Measurements from ENCODE around the gene TTLL10. TPM values are rescaled to one million over a fixed set of nuclear protein-coding genes. Genes with fewer than 3 reads are reported as not detected.
"Not testable (repeated sequence)": the region's sequence is repeated elsewhere in the genome, so short reads cannot be mapped to it uniquely, and the experiment has no call there.

TTLL10 gene
- total and polyA plus RNA-seq, 2 experiments from 2014 or later, result not detected

DNA sequence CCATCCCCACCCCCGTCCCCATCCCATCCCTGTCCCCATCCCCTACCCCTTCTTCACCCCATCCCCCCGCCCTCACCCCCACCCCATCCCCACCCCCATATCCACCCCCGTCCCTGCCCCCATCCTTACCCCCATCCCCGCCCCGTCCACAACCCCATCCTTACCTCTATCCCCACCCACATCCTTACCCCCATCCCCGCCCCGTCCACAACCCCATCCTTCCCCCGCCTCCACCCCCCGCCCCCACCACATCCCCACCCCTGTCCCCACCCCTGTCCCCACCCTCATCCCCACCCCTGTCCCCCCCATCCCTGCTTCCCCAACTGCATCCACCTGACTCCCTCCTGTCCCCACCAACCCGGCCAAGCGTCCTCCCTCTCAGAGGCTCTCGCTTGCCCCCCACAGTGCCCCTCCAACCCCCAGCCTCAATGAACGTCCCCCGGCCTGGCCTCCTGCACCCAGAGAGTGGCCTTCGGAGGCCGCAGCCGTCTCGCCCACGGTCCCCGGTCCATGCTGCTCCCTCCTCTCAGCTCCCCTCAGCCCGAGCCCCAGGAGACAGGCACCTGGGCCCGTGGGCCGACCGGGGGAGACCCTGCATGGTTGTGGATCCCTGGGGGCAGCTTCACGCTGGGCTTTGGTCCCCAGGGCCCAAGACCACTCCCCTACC, 32.3 kb upstream of the TTLL10 start:
- in situ Hi-C loops (cut with MboI), result no loop called here
- Histone ChIP-seq H3K9me3 (ENCODE audit: low read depth) (no peaks in the 10 kb centered on the region), H2AFZ (no peak overlapping the region), H3K27ac (no peak overlapping the region), H4K20me1 (ENCODE audit: insufficient read depth) (no peaks in the 10 kb centered on the region), H3F3A (ENCODE audit: insufficient read depth) (no peaks in the 10 kb centered on the region), H3K4me3 (no peak overlapping the region), H3K36me3 (ENCODE audit: low read depth) (no peaks in the 10 kb centered on the region), H3K27me3 (replicated peaks; ENCODE audit: insufficient read depth) (no peaks in the 10 kb centered on the region), H3K9me2 (ENCODE audit: insufficient read depth) (no peaks in the 10 kb centered on the region), H3K4me2 (ENCODE audit: unreplicated experiment) (no peak overlapping the region), H3K9ac (no peak overlapping the region), H3K79me2 (ENCODE audit: insufficient read depth) (no peaks in the 10 kb centered on the region), H3K4me1 (ENCODE audit: insufficient read depth) (no peaks in the 10 kb centered on the region)
- WGBS, 2 experiments (ENCODE audit: low coverage in 1 of 2, low lambda C conversion rate in 2 of 2, missing lambda C conversion rate in 2 of 2), result 39 to 45% methylated on average over 12 to 25 of the region's 25 CpGs
- TF ChIP-seq EZH2phosphoT487 (IDR thresholded peaks at IDR 0.05; ENCODE audit: insufficient read depth, low read depth), result no peak
- DNase-seq, result no peak

DNA sequence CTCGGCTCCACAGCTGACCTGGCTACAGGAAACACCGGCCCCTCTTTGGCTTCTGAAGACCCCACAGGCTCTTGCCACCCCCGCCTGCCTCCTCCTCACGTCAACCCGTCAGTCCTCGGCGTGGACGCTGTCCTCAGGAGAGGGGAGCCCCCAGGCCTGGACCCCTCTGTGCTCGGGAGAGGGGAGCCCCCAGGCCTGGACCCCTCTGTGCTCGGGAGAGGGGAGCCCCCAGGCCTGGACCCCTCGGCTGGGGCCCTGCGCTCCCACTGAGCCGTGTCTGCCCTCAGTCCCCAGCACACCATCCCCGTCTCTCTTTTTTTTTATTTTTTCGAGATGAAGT, 31.8 kb upstream of the TTLL10 start:
- WGBS, 2 experiments (ENCODE audit: low coverage in 1 of 2, low lambda C conversion rate in 2 of 2, missing lambda C conversion rate in 2 of 2), result 47 to 48% methylated on average over 5 to 15 of the region's 15 CpGs
- TF ChIP-seq EZH2 (IDR thresholded peaks at IDR 0.05; ENCODE audit: insufficient read depth, poor library complexity, severe bottlenecking) (no peak), EZH2phosphoT487 (IDR thresholded peaks at IDR 0.05; ENCODE audit: insufficient read depth, low read depth) (no peak)
- Histone ChIP-seq H3K27me3 (replicated peaks; ENCODE audit: insufficient read depth) (no peaks in the 10 kb centered on the region), H3K9me2 (ENCODE audit: insufficient read depth) (no peaks in the 10 kb centered on the region), H4K20me1 (ENCODE audit: insufficient read depth) (no peaks in the 10 kb centered on the region), H2AFZ (no peak overlapping the region), H3K36me3 (ENCODE audit: low read depth) (no peaks in the 10 kb centered on the region), H3K79me2 (ENCODE audit: insufficient read depth) (no peaks in the 10 kb centered on the region), H3F3A (ENCODE audit: insufficient read depth) (no peaks in the 10 kb centered on the region), H3K9ac (no peak overlapping the region), H3K9me3 (ENCODE audit: low read depth) (no peaks in the 10 kb centered on the region), H3K4me3 (no peak overlapping the region), H3K4me2 (ENCODE audit: unreplicated experiment) (no peak overlapping the region), H3K4me1 (ENCODE audit: insufficient read depth) (no peaks in the 10 kb centered on the region), H3K27ac (no peak overlapping the region)
- in situ Hi-C loops (cut with MboI), result no loop called here
- DNase-seq, result no peak

DNA sequence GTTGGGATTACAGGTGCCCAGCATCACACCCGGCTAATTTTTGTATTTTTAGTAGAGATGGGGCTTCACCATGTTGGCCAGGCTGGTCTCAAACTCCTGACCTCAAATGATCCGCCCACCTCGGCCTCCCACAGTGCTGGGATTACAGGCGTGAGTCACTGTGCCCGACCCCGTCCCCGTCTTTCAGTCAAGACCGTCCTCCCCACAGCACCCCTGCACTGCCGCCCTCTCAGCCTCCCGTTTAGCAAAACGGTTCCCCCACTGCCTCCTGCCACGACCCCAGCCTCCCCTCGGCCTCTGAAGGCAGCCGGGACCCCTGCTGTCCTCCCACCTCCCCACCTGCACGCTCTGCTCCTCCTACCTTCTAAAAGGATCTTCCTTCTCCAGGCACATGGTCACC, 31.3 kb upstream of the TTLL10 start:
- H4K20me1 ChIP-seq (ENCODE audit: insufficient read depth); H3K36me3 ChIP-seq (ENCODE audit: low read depth); H3K9ac ChIP-seq; H3K4me1 ChIP-seq (ENCODE audit: insufficient read depth); H3K27me3 ChIP-seq (replicated peaks; ENCODE audit: insufficient read depth); H3K9me3 ChIP-seq (ENCODE audit: low read depth); DNase-seq; H3K27ac ChIP-seq; H3K9me2 ChIP-seq (ENCODE audit: insufficient read depth); H3K4me2 ChIP-seq (ENCODE audit: unreplicated experiment); H3K79me2 ChIP-seq (ENCODE audit: insufficient read depth); H2AFZ ChIP-seq; H3F3A ChIP-seq (ENCODE audit: insufficient read depth); H3K4me3 ChIP-seq; in situ Hi-C loops (cut with MboI): not testable (repeated sequence)
- 51 to 53% methylated on average over 12 to 15 of the region's 15 CpGs for WGBS, 2 experiments (ENCODE audit: low coverage in 1 of 2, low lambda C conversion rate in 2 of 2, missing lambda C conversion rate in 2 of 2)

DNA sequence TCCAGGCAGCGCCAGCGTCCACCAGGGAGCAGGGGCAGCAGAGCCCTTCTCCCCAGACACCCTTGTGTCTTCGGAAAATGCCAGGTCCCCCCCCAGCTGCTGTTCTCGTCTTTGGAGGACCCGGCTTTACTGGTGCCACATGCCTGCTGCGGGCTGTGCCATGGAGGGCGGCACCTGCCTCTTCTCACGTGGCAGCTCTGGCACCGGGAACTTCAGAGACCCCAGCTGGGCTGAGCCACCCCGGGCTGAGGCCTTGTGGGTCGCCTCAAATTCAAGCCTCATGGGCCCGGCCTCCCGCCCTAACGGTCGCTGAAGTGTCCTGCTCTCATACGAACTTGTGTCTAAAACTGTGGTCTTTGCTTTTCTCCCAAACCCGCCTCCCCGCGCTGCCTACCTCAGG, 30.8 kb upstream of the TTLL10 start:
- 68 to 72% methylated on average over 15 to 19 of the region's 19 CpGs for WGBS, 2 experiments (ENCODE audit: low coverage in 1 of 2, low lambda C conversion rate in 2 of 2, missing lambda C conversion rate in 2 of 2)
- Histone ChIP-seq H3K79me2 (ENCODE audit: insufficient read depth) (no peaks in the 10 kb centered on the region), H3K9me3 (ENCODE audit: low read depth) (no peaks in the 10 kb centered on the region), H3K36me3 (ENCODE audit: low read depth) (no peaks in the 10 kb centered on the region), H3K27ac (no peak overlapping the region), H3K9me2 (ENCODE audit: insufficient read depth) (no peaks in the 10 kb centered on the region), H3F3A (ENCODE audit: insufficient read depth) (no peaks in the 10 kb centered on the region), H3K27me3 (replicated peaks; ENCODE audit: insufficient read depth) (no peaks in the 10 kb centered on the region), H2AFZ (no peak overlapping the region), H3K4me3 (no peak overlapping the region), H3K4me1 (ENCODE audit: insufficient read depth) (no peaks in the 10 kb centered on the region), H3K9ac (no peak overlapping the region), H4K20me1 (ENCODE audit: insufficient read depth) (no peaks in the 10 kb centered on the region), H3K4me2 (ENCODE audit: unreplicated experiment) (no peak overlapping the region)
- TF ChIP-seq EZH2phosphoT487 (IDR thresholded peaks at IDR 0.05; ENCODE audit: insufficient read depth, low read depth) (no peak), EZH2 (IDR thresholded peaks at IDR 0.05; ENCODE audit: insufficient read depth, poor library complexity, severe bottlenecking) (no peak)
- in situ Hi-C loops (cut with MboI), result no loop called here
- no peak for DNase-seq

DNA sequence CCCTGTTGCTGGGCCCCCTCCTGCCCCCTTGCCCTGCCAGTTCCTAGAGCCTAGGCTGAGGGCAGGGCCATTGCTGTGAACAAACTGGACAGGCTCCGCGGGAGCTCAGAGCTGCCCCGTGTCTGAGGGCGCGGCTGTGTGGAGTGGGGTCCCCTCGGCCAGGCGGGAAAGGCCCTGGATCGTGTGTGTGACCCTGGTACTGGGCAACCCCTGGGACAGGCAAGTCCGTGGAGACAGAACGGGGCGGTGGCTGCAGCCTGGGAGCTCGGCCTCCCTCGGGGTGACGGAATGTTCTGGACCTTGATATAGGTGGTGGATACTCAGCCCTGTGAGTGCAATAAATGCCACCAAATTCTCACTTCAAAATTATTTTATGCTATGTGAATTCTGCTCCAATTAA, 30.0 kb upstream of the TTLL10 start:
- Histone ChIP-seq H3K9ac (no peak overlapping the region), H3K27me3 (replicated peaks; ENCODE audit: insufficient read depth) (no peaks in the 10 kb centered on the region), H2AFZ (no peak overlapping the region), H3F3A (ENCODE audit: insufficient read depth) (no peaks in the 10 kb centered on the region), H3K27ac (no peak overlapping the region), H3K36me3 (ENCODE audit: low read depth) (no peaks in the 10 kb centered on the region), H3K4me3 (no peak overlapping the region), H3K9me3 (ENCODE audit: low read depth) (no peaks in the 10 kb centered on the region), H3K9me2 (ENCODE audit: insufficient read depth) (no peaks in the 10 kb centered on the region), H3K79me2 (ENCODE audit: insufficient read depth) (no peaks in the 10 kb centered on the region), H3K4me1 (ENCODE audit: insufficient read depth) (no peaks in the 10 kb centered on the region), H4K20me1 (ENCODE audit: insufficient read depth) (no peaks in the 10 kb centered on the region), H3K4me2 (ENCODE audit: unreplicated experiment) (no peak overlapping the region)
- no peak for DNase-seq
- in situ Hi-C loops (cut with MboI), result no loop called here
- 86 to 90% methylated on average over 12 to 14 of the region's 14 CpGs for WGBS, 2 experiments (ENCODE audit: low coverage in 1 of 2, low lambda C conversion rate in 2 of 2, missing lambda C conversion rate in 2 of 2)
- TF ChIP-seq EZH2phosphoT487 (IDR thresholded peaks at IDR 0.05; ENCODE audit: insufficient read depth, low read depth) (no peak), EZH2 (IDR thresholded peaks at IDR 0.05; ENCODE audit: insufficient read depth, poor library complexity, severe bottlenecking) (no peak)

Data from GM23248 (cell line).